HepG2 (cell line): Measurements from ENCODE around the gene BMERB1.

Experiments
- ATRX ChIP-seq: sonication (generic); formaldehyde crosslinking; IDR thresholded peaks from 2 replicates; pipeline ENCODE4 v1.4.0; 2020; ENCODE audit warnings: missing genetic modification reagents, borderline replicate concordance
- NBN ChIP-seq: fragments of 450-650 bp; conservative IDR thresholded peaks from 2 replicates; pipeline ENCODE4 v1.6.1; 2017

- TF ChIP-seq ATRX (no peak), NBN (no peak)
These were observed 12.2 kb upstream of the BMERB1 start for GRCh38 chr16:15422222-15422621.
